Gastrocnemius medialis (tissue), 4 donors: ENCODE measurements around the gene CHL1. TPM values are rescaled to one million over a fixed set of nuclear protein-coding genes. Genes with fewer than 3 reads are reported as not detected.

Source experiments
- ATAC-seq, 2 donors: fragments of 150-250 bp; one replicate each; pipeline ENCODE4 v1.9.1; 2016
- DNase-seq, 2 donors: peaks; one replicate each; pipeline ENCODE4 v3.0.0-alpha.2; 2019
- H3K27ac ChIP-seq, 4 donors: fragments of 200-600 bp; sonication (generic); 1 replicate in 1 of 4; 2 replicates in 3 of 4; pipeline ENCODE4 v1.5.1; 2016 to 2018; ENCODE audit warnings: mild to moderate bottlenecking in 2 of 4, moderate library complexity in 1 of 4
- H3K27me3 ChIP-seq, 3 donors: fragments of 200-600 bp; sonication (generic) in 2 of 3; 1 replicate in 1 of 3; 2 replicates in 2 of 3; pipeline versions ENCODE4 v1.5.1 to v1.6.0; 2016 to 2019; ENCODE audit warnings: mild to moderate bottlenecking in 1 of 3, moderate library complexity in 1 of 3
- H3K36me3 ChIP-seq, 2 donors: fragments of 200-600 bp; sonication (generic) in 1 of 2; one replicate each; pipeline ENCODE4 v1.5.1; 2017 to 2018
- H3K4me1 ChIP-seq, 2 donors: fragments of 200-600 bp; sonication (generic) in 1 of 2; one replicate each; pipeline ENCODE4 v1.5.1; 2016 to 2017; ENCODE audit warnings: mild to moderate bottlenecking in 2 of 2
- H3K4me3 ChIP-seq, 4 donors: fragments of 200-600 bp; sonication (generic) in 3 of 4; 1 replicate in 1 of 4; 2 replicates in 3 of 4; pipeline ENCODE4 v1.5.1; 2016 to 2019; ENCODE audit warnings: mild to moderate bottlenecking in 2 of 4
- H3K9me3 ChIP-seq, 3 donors: fragments of 200-600 bp; sonication (generic) in 2 of 3; 1 replicate in 1 of 3; 2 replicates in 2 of 3; pipeline ENCODE4 v1.5.1; 2016 to 2019
- POLR2A ChIP-seq, 2 donors: fragments of 450-650 bp; IDR thresholded peaks; one replicate each; pipeline ENCODE4 v1.6.1; 2017; ENCODE audit warnings: antibody characterized with exemption in 2 of 2, mild to moderate bottlenecking in 2 of 2, moderate library complexity in 2 of 2
- in situ Hi-C, 4 donors: fragments of 200-750 bp; cut with MboI; loops; one replicate each; pipeline versions ENCODE4 v1.15.0 to v1.8.0; 2017; ENCODE audit warnings: low sequenced_read_pairs in 4 of 4
- intact Hi-C: fragments of 100-400 bp; cut with DNase I; formaldehyde crosslinking; loops from one replicate; pipeline ENCODE4 v1.15.1; 2023; ENCODE audit warnings: low total_unique reads
- total RNA-seq, 4 donors: library from RNA; depleted of rRNA; stranded (reverse); fragments of >200 nt; gene quantifications; one replicate each; pipeline versions ENCODE4 v1.1.0 to v1.2.3, GENCODE V29; 2016
- TF ChIP-seq, protein P1 (sequence below), 5 experiments: fragments of 450-650 bp in 3 of 5; fragments of 200-600 bp in 2 of 5; sonication (generic) in 2 of 5; IDR thresholded peaks in 4 of 5; conservative IDR thresholded peaks in 1 of 5; 1 replicate in 4 of 5; 2 replicates in 1 of 5; pipeline ENCODE4 v1.5.1; 2016 to 2019; ENCODE audit warnings: antibody characterized with exemption in 5 of 5, mild to moderate bottlenecking in 3 of 5, moderate library complexity in 3 of 5

The CHL1 gene
- total RNA-seq, 4 donors from 2014 or later, result 0.36 to 2.9 (median 1.8) TPM

DNA sequence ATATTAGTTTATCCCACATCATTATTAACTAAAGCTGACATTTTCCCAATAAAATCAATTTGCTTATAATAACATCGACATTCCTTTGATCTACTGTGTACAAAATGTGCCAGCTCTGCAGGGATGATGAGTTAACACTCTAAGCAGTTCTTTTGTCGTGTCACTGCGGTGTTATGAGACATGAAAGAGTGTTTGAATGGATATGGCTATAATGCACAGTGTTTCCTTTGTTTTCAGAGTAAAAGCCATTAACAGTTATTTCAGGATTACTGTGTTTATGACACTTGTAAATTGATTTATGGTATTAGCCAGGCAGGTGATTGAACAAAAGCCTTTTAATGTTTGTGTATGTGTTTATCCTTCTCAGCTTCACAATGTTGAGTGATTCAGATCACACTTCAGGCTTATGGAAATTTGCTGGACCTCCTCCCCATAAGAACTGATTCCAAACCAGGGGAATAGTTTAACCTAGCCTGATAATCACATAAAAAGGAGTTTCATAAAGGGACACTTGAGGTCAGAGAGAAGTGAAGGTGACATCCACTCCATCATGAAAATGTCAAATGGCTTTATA, 115.7 kb downstream of the CHL1 start:
- H3K27ac ChIP-seq, result no peak overlapping the region
- no peak for ATAC-seq
- in situ Hi-C loops, result no loop called here

DNA sequence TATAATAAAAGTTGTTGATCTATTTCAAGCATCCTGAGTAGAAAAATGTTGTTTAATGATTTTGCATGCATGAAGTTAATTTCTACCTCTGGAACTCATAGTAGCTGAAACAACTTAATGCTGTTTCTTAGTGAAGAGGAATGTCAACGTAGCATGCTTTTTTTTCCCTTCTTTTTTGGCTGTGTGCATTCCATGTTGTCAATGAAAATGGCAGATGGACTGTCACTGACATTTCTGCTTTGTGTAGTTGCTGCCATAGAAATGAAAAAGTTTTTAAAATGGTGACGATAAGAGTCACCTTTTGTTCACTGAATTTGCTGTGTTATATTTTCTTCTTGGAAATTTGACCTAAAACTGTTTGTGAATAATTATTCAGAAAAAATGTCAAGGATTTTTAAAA, 116.3 kb downstream of the CHL1 start:
- in situ Hi-C loops, result no loop called here
- Histone ChIP-seq H3K36me3 (no peaks in the 10 kb centered on the region), H3K27me3 (no peaks in the 10 kb centered on the region), H3K27ac (no peak overlapping the region), H3K9me3 (no peaks in the 10 kb centered on the region), H3K4me3 (no peak overlapping the region), H3K4me1 (no peaks in the 10 kb centered on the region)
- TF ChIP-seq, protein P1, sequence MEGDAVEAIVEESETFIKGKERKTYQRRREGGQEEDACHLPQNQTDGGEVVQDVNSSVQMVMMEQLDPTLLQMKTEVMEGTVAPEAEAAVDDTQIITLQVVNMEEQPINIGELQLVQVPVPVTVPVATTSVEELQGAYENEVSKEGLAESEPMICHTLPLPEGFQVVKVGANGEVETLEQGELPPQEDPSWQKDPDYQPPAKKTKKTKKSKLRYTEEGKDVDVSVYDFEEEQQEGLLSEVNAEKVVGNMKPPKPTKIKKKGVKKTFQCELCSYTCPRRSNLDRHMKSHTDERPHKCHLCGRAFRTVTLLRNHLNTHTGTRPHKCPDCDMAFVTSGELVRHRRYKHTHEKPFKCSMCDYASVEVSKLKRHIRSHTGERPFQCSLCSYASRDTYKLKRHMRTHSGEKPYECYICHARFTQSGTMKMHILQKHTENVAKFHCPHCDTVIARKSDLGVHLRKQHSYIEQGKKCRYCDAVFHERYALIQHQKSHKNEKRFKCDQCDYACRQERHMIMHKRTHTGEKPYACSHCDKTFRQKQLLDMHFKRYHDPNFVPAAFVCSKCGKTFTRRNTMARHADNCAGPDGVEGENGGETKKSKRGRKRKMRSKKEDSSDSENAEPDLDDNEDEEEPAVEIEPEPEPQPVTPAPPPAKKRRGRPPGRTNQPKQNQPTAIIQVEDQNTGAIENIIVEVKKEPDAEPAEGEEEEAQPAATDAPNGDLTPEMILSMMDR (IDR thresholded peaks at IDR 0.05 in 4 of 5, conservative IDR thresholded peaks at IDR 0.05 in 1 of 5), result no peak
- no peak for TF ChIP-seq POLR2A (IDR thresholded peaks at IDR 0.05)
- DNase-seq (no peak), ATAC-seq (no peak)
- intact Hi-C loops, result no loop called here

More for the DNA sequence above, 115.7 kb downstream of the CHL1 start:
- Histone ChIP-seq H3K27me3 (no peaks in the 10 kb centered on the region), H3K36me3 (no peaks in the 10 kb centered on the region), H3K4me1 (no peaks in the 10 kb centered on the region), H3K9me3 (no peaks in the 10 kb centered on the region), H3K4me3 (no peak overlapping the region)
- no peak for DNase-seq
- TF ChIP-seq, protein P1 (IDR thresholded peaks at IDR 0.05 in 4 of 5, conservative IDR thresholded peaks at IDR 0.05 in 1 of 5), result no peak
- TF ChIP-seq POLR2A (IDR thresholded peaks at IDR 0.05), result no peak
- intact Hi-C loops, result no loop called here

DNA sequence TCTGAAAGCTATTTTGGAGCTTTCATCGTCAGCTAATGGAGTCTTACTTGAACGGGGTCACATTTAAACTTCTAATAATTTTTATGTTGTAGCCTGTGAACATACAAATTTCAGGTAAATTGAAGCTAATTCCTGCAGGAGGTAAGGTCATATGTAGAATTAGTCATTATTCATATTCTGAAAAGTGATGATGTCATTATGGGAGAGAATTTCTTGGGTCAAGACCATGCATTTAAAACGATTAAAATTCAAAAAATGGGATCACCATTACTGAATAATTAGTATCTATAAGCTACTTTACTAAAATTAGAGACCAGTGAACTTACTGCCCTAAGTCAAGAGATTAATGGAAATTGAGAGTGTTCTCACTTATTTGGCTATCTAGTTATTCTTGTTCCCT, 120.4 kb downstream of the CHL1 start:
- in situ Hi-C loops, result no loop called here
- ATAC-seq, result no peak

DNA sequence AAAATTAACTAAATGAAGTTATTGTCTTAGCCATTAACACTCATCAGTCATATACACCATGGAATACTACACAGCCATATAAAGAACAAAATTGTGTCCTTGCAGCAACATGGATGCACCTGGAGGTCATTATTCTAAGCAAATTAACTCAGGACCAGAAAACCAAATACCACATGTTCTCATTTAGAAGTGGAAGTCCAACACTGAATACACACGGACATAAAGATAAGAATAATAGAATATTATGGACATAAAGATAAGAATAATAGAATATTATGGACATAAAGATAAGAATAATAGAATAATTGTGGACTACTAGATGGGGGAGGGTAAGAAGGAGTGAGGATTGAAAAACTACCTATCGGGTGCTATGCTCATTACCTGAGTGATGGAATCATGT, 122.3 kb downstream of the CHL1 start:
- H3K27ac ChIP-seq, result no peak overlapping the region
- in situ Hi-C loops, result no loop called here
- no peaks in the 10 kb centered on the region for H3K9me3 ChIP-seq
- ATAC-seq (no peak), DNase-seq (no peak)
- H3K4me1 ChIP-seq, result no peaks in the 10 kb centered on the region
- TF ChIP-seq POLR2A (IDR thresholded peaks at IDR 0.05), result no peak
- TF ChIP-seq, protein P1 (IDR thresholded peaks at IDR 0.05 in 4 of 5, conservative IDR thresholded peaks at IDR 0.05 in 1 of 5), result no peak
- H3K27me3 ChIP-seq, result no peaks in the 10 kb centered on the region
- H3K4me3 ChIP-seq, result no peak overlapping the region
- intact Hi-C loops, result no loop called here
- H3K36me3 ChIP-seq, result no peaks in the 10 kb centered on the region

More for the DNA sequence above, 120.4 kb downstream of the CHL1 start:
- Histone ChIP-seq H3K4me1 (no peaks in the 10 kb centered on the region), H3K36me3 (no peaks in the 10 kb centered on the region), H3K4me3 (no peak overlapping the region), H3K9me3 (no peaks in the 10 kb centered on the region), H3K27ac (no peak overlapping the region), H3K27me3 (no peaks in the 10 kb centered on the region)
- intact Hi-C loops, result no loop called here
- TF ChIP-seq POLR2A (IDR thresholded peaks at IDR 0.05), result no peak
- TF ChIP-seq, protein P1 (IDR thresholded peaks at IDR 0.05 in 4 of 5, conservative IDR thresholded peaks at IDR 0.05 in 1 of 5), result no peak
- DNase-seq, result no peak

DNA sequence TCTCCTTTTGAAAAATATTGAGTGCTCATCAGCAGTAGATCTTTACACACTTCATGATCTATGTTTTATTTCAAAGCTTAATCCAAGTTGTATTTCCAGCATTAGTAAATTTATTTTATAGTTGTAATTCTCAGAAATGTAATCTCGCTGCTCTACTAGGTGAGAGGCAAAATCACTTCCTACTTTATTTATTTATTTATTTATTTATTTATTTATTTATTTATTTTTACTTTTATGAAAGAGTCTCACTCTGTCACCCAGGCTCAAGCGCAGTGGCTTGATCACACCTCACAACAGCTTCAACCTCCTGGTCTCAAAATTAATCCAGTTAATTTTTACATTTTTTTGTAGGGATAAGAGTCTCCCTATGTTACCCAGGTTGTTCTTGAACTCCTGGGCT, 127.9 kb downstream of the CHL1 start:
- ATAC-seq, result no peak
- intact Hi-C loops (no loop called here), in situ Hi-C loops (no loop called here)
- Histone ChIP-seq H3K4me1 (no peaks in the 10 kb centered on the region), H3K4me3 (no peak overlapping the region), H3K27me3 (no peaks in the 10 kb centered on the region), H3K9me3 (no peaks in the 10 kb centered on the region), H3K36me3 (no peaks in the 10 kb centered on the region), H3K27ac (no peak overlapping the region)
- TF ChIP-seq, protein P1 (IDR thresholded peaks at IDR 0.05 in 4 of 5, conservative IDR thresholded peaks at IDR 0.05 in 1 of 5), result no peak
- TF ChIP-seq POLR2A (IDR thresholded peaks at IDR 0.05), result no peak
- DNase-seq, result no peak
